Uterus (tissue), 4 donors: Measurements from ENCODE around the gene ST8SIA4. TPM values are rescaled to one million over a fixed set of nuclear protein-coding genes. Genes with fewer than 3 reads are reported as not detected.

ENCODE experiments used
- DNase-seq, 2 donors: peaks; one replicate each; pipeline ENCODE4 v3.0.0-alpha.2; 2019 to 2020
- H3K27ac ChIP-seq, 2 donors: fragments of 200-600 bp; sonication (generic); 1 replicate in 1 of 2; 2 replicates in 1 of 2; pipeline ENCODE4 v1.5.1; 2016 to 2018
- H3K27me3 ChIP-seq, 2 donors: fragments of 200-600 bp; sonication (generic); one replicate each; pipeline ENCODE4 v1.5.1; 2018 to 2019; ENCODE audit warnings: control low read depth in 1 of 2
- H3K36me3 ChIP-seq, 2 donors: fragments of 200-600 bp; sonication (generic); one replicate each; pipeline ENCODE4 v1.5.1; 2019; ENCODE audit warnings: control low read depth in 1 of 2
- H3K4me1 ChIP-seq, 2 donors: fragments of 200-600 bp; sonication (generic); one replicate each; pipeline ENCODE4 v1.5.1; 2018 to 2019; ENCODE audit warnings: control low read depth in 1 of 2
- H3K4me3 ChIP-seq, 2 donors: fragments of 200-600 bp; sonication (generic); 1 replicate in 1 of 2; 2 replicates in 1 of 2; pipeline ENCODE4 v1.5.1; 2018 to 2019; ENCODE audit warnings: mild to moderate bottlenecking in 1 of 2
- H3K9me3 ChIP-seq, 2 donors: fragments of 200-600 bp; sonication (generic); one replicate each; pipeline ENCODE4 v1.5.1; 2019; ENCODE audit warnings: control low read depth in 1 of 2
- POLR2A ChIP-seq, 2 donors: fragments of 450-650 bp; IDR thresholded peaks; one replicate each; pipeline ENCODE4 v1.6.1; 2016; ENCODE audit warnings: antibody characterized with exemption in 2 of 2, mild to moderate bottlenecking in 1 of 2, moderate library complexity in 1 of 2
- intact Hi-C: fragments of 100-400 bp; cut with DNase I; formaldehyde crosslinking; loops from one replicate; pipeline ENCODE4 v1.15.1; 2023; ENCODE audit warnings: low total_unique reads
- total RNA-seq, 4 donors: library from RNA; depleted of rRNA in 3 of 4; stranded (reverse); fragments of >200 nt in 3 of 4; gene quantifications; one replicate each; pipeline versions ENCODE4 v1.1.0 to v1.2.4, GENCODE V29; 2014 to 2023
- TF ChIP-seq, protein P1 (sequence below), 4 experiments: fragments of 200-600 bp in 2 of 4; fragments of 450-650 bp in 2 of 4; sonication (generic) in 2 of 4; IDR thresholded peaks; one replicate each; pipeline ENCODE4 v1.5.1; 2016 to 2019; ENCODE audit warnings: antibody characterized with exemption in 4 of 4, mild to moderate bottlenecking in 2 of 4, moderate library complexity in 1 of 4
- donor health status: DM: yes; HTN: yes; CAD: no.

Gene ST8SIA4
- total RNA-seq, 4 donors from 2014 or later: 4.8 to 15.5 (median 6.2) TPM

DNA sequence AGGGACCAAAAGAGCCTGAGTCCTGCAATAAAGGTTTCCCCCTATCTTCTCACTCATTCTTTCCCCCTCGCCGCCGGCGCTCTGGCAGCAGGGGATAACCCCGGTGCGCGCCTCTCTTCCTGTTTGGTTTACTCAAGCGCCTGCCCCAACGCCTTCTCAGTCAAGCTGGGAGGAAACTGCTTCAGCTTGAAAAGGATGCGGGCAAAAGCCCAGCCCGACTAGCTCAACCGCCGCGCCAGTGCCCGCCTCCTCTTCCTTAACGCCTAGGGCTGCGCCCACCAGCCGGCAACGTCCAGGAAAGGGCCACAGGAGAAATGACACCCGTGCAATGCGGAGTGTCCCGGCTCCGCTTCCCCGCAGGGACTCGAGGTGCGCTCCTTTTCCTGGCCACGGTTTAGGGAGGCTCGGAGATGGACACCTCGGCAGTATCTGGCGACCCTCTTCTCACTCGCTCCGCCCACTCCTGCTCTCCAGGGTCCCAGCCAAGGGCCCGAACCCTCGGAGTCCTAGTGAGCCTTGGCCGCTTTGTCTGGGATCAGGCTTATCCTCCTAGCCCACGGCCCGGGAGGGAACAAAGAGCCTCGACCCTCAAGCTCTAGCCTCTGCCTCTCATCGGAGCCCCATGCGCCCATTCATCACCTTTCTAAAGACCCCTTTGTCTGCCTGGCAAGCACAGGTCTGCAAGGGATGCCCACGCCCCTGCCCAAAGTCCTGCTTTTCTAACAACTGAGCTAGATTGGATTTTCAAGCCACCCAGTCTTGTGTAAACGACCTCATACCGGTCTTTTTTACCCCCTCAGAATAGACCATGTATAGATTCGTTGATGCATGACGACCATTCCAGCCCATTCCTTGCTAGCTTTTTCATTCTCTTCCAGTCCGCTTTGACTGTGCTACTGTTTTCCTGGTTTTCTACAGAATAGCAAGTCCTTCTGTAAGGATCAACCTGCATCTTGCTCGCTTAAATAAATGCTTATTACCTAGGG, 2.0 kb downstream of the ST8SIA4 start:
- H3K4me1 ChIP-seq: no peaks in the 10 kb centered on the region
- intact Hi-C loops: no loop called here
- H3K4me3 ChIP-seq: peak overlapping the region; percentile 30 to 35
- peak; percentile 26 to 34 for DNase-seq
- H3K36me3 ChIP-seq: no peaks in the 10 kb centered on the region
- H3K27ac ChIP-seq: peak overlapping the region; percentile 60 to 61
- TF ChIP-seq, protein P1, sequence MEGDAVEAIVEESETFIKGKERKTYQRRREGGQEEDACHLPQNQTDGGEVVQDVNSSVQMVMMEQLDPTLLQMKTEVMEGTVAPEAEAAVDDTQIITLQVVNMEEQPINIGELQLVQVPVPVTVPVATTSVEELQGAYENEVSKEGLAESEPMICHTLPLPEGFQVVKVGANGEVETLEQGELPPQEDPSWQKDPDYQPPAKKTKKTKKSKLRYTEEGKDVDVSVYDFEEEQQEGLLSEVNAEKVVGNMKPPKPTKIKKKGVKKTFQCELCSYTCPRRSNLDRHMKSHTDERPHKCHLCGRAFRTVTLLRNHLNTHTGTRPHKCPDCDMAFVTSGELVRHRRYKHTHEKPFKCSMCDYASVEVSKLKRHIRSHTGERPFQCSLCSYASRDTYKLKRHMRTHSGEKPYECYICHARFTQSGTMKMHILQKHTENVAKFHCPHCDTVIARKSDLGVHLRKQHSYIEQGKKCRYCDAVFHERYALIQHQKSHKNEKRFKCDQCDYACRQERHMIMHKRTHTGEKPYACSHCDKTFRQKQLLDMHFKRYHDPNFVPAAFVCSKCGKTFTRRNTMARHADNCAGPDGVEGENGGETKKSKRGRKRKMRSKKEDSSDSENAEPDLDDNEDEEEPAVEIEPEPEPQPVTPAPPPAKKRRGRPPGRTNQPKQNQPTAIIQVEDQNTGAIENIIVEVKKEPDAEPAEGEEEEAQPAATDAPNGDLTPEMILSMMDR (IDR thresholded peaks at IDR 0.05): no peak
- TF ChIP-seq POLR2A (IDR thresholded peaks at IDR 0.05): no peak
- no peaks in the 10 kb centered on the region for H3K27me3 ChIP-seq
- H3K9me3 ChIP-seq: no peaks in the 10 kb centered on the region

DNA sequence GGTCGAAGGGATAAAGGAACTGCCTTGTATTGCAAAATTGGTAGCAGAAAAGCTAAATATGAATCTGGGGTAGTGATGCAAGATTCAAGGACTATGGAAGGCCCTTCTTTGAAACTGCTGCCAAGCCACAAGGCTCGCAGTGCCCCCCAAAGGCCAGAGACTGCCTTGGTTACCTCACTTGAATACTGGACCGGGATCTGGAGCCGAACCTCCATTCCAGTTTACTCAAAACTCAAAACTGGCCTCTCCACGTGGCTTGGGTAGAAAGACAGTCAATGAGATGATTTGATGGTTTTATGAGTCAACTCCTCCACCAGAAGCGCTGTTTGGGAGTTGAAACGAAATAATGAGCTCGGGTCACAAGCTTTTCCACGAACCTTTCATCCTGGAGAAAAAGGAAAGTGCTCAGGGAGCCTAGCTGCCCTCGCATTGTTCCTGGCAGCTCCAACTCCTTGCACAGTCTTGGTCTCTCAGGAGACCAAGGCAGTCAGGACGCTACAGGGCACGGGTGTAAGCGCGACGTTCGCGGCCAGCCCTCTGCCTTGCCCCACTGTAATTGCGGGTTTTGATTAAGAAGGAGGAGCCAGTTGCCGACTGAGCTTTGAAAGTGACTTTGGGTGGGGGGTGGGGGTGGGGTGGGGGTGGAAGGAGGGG, 2.8 kb downstream of the ST8SIA4 start:
- Histone ChIP-seq H3K27ac (peak overlapping the region; percentile 60 to 61), H3K4me3 (peak overlapping the region; percentile 30 to 35), H3K36me3 (no peaks in the 10 kb centered on the region), H3K9me3 (no peaks in the 10 kb centered on the region), H3K27me3 (no peaks in the 10 kb centered on the region), H3K4me1 (no peaks in the 10 kb centered on the region)
- peak in 1 of 2 donors; percentile 21 for DNase-seq
- no peak for TF ChIP-seq POLR2A (IDR thresholded peaks at IDR 0.05)
- TF ChIP-seq, protein P1 (IDR thresholded peaks at IDR 0.05): peak in 1 of 4 experiments; percentile 4
- intact Hi-C loops: no loop called here

GRCh38 chr5:100899675-100900074, 3.4 kb downstream of the ST8SIA4 start:
- intact Hi-C loops: no loop called here
- Histone ChIP-seq H3K4me3 (no peak overlapping the region), H3K27ac (peak overlapping the region in 1 of 2 donors; percentile 28), H3K4me1 (no peaks in the 10 kb centered on the region), H3K9me3 (no peaks in the 10 kb centered on the region), H3K27me3 (no peaks in the 10 kb centered on the region), H3K36me3 (no peaks in the 10 kb centered on the region)
- TF ChIP-seq POLR2A (IDR thresholded peaks at IDR 0.05): no peak
- TF ChIP-seq, protein P1 (IDR thresholded peaks at IDR 0.05): no peak
- DNase-seq: no peak

DNA sequence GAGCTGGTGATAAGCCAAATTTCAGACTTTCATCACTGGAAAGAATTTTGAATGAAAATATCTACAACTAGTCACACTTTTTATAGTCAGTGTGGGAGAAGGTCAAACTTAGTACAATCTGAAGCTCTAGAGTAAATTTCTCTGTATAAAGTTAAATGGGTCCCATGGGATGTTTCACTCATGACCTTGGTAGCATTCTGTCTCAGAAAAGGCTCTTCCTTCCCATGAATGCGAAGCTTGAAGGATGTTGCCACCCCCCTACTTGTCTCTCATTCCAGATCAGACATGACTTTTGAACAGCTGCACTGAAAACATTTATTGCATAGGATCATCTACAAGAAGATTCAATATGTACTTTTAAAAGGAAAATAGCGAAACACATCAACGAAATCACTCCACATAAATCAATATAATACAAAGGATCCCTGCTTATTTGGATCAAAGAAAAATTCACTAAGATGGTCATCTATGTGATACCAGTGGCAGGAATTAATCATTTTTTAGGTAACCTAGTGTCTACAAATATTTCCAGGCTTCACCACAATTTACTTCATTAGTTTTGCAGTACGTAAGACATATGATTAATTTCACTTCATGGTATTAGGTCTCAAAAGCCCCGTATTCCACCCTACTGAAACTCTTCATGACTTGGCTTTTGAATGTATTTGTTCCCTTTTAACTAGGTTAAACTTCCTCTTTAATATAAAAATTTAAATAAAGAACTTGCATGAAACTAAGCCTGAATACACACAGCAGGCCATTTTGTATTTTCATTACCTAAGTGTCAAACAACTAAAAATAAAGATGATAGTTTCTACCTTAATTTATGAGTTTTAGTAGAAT, 4.4 kb downstream of the ST8SIA4 start:
- Histone ChIP-seq H3K27me3 (no peaks in the 10 kb centered on the region), H3K4me3 (no peak overlapping the region), H3K36me3 (no peaks in the 10 kb centered on the region), H3K4me1 (no peaks in the 10 kb centered on the region), H3K9me3 (no peaks in the 10 kb centered on the region), H3K27ac (no peak overlapping the region)
- TF ChIP-seq, protein P1 (IDR thresholded peaks at IDR 0.05): no peak
- TF ChIP-seq POLR2A (IDR thresholded peaks at IDR 0.05): no peak
- intact Hi-C loops: no loop called here
- DNase-seq: no peak
